ENCODE measurements around the gene BAHCC1.

Gene BAHCC1

GRCh38 chr17:81411305-81411704 is 16.0 kb downstream of the BAHCC1 start:
- Histone ChIP-seq H3K4me3 (IDR thresholded peaks at IDR 0.05; ENCODE audit: insufficient read depth, low read depth, low read length) (no peak overlapping the region), H3K9ac (no peak overlapping the region), H3K27ac (no peak overlapping the region), H3K27me3 (ENCODE audit: insufficient read depth, low read depth) (peaks cover 96% of the 10 kb centered on the region), H3K4me2 (no peak overlapping the region), H4K20me1 (ENCODE audit: insufficient read depth) (no peaks in the 10 kb centered on the region), H2AFZ (ENCODE audit: low read depth) (no peak overlapping the region), H3K4me1 (ENCODE audit: low read depth, poor library complexity, severe bottlenecking) (no peaks in the 10 kb centered on the region), H3K36me3 (ENCODE audit: insufficient read depth) (no peaks in the 10 kb centered on the region), H3K79me2 (ENCODE audit: insufficient read depth, low read depth) (no peaks in the 10 kb centered on the region)
- no peak for TF ChIP-seq CTCF (conservative IDR thresholded peaks at IDR 0.05; ENCODE audit: low read depth, low read length)

DNA sequence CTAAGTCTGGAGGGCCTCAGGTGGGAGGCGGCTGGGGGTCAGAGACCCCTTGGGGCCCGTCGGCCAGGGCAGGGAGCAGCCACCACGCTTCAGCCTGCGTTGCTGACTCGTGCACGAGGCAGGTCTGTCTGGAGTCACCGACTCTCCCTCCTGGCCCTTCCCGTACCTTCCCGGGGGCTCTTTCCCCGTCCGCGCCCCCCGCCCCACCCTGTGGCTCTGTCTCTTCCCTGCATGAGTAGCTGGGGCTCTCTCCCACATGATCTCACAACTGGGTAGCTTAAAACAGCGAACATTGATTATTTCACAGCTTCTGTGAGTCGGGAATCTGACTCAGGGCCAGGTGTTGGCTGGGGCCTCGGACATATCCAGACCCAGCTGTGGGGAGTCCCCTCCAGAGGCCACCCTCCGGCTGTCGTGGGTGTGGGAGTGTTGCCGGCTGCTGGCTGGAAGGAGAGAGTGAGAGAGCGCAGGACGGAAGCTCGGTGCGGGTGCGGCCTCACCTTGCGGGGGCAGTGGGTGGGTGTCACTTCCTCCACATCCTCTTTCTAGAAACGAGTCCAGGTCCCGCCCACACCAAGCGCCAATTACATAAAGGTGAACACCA is 17.3 kb downstream of the BAHCC1 start:
- no peak for TF ChIP-seq CTCF (conservative IDR thresholded peaks at IDR 0.05; ENCODE audit: low read depth, low read length)
- no peaks in the 10 kb centered on the region for H3K79me2 ChIP-seq (ENCODE audit: insufficient read depth, low read depth)
- H3K4me2 ChIP-seq: no peak overlapping the region
- no peak overlapping the region for H3K4me3 ChIP-seq (IDR thresholded peaks at IDR 0.05; ENCODE audit: insufficient read depth, low read depth, low read length)
- H3K36me3 ChIP-seq (ENCODE audit: insufficient read depth): no peaks in the 10 kb centered on the region
- H3K27ac ChIP-seq: no peak overlapping the region
- H2AFZ ChIP-seq (ENCODE audit: low read depth): no peak overlapping the region
- no peak overlapping the region for H3K9ac ChIP-seq
- H3K27me3 ChIP-seq (ENCODE audit: insufficient read depth, low read depth): peaks cover 96% of the 10 kb centered on the region
- no peaks in the 10 kb centered on the region for H3K4me1 ChIP-seq (ENCODE audit: low read depth, poor library complexity, severe bottlenecking)
- H4K20me1 ChIP-seq (ENCODE audit: insufficient read depth): no peaks in the 10 kb centered on the region

DNA sequence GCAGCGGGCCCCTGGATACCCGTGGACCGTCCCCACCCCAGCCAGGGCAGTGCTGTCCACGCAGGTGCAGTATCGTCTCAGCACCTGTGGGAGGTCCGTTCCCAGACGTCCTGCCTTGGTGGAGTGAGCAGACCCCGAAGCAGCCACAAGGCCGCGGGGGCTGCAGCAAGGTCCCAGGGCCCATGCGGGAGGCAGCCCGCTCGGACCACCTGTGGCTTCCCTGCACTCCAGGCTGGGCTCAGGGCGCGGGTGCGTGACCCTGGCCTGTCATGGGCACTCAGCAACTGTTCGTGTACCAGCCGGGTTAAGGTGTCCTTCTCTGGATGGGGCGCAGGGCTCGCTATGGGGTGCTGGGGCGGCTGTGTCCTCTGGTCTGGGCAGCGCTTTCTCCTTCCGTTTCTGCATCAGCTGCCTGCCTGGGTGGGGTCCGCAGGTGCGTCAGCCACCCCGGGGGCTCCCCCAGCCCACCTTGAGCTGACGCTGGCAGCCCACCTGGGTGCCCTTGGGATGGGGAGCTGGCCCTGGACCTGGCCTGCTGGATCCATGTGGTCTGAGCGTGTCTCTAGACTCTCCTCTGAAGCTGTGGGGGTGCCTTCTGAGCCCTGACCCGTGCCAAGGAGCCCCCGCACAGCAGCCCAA is 18.4 kb downstream of the BAHCC1 start:
- no peaks in the 10 kb centered on the region for H4K20me1 ChIP-seq (ENCODE audit: insufficient read depth)
- no peak overlapping the region for H2AFZ ChIP-seq (ENCODE audit: low read depth)
- no peaks in the 10 kb centered on the region for H3K79me2 ChIP-seq (ENCODE audit: insufficient read depth, low read depth)
- H3K27me3 ChIP-seq (ENCODE audit: insufficient read depth, low read depth): peaks cover 94% of the 10 kb centered on the region
- H3K36me3 ChIP-seq (ENCODE audit: insufficient read depth): no peaks in the 10 kb centered on the region
- no peak overlapping the region for H3K4me2 ChIP-seq
- no peak overlapping the region for H3K27ac ChIP-seq
- no peak for TF ChIP-seq CTCF (conservative IDR thresholded peaks at IDR 0.05; ENCODE audit: low read depth, low read length)
- no peak overlapping the region for H3K4me3 ChIP-seq (IDR thresholded peaks at IDR 0.05; ENCODE audit: insufficient read depth, low read depth, low read length)
- H3K9ac ChIP-seq: no peak overlapping the region
- H3K4me1 ChIP-seq (ENCODE audit: low read depth, poor library complexity, severe bottlenecking): no peaks in the 10 kb centered on the region

DNA sequence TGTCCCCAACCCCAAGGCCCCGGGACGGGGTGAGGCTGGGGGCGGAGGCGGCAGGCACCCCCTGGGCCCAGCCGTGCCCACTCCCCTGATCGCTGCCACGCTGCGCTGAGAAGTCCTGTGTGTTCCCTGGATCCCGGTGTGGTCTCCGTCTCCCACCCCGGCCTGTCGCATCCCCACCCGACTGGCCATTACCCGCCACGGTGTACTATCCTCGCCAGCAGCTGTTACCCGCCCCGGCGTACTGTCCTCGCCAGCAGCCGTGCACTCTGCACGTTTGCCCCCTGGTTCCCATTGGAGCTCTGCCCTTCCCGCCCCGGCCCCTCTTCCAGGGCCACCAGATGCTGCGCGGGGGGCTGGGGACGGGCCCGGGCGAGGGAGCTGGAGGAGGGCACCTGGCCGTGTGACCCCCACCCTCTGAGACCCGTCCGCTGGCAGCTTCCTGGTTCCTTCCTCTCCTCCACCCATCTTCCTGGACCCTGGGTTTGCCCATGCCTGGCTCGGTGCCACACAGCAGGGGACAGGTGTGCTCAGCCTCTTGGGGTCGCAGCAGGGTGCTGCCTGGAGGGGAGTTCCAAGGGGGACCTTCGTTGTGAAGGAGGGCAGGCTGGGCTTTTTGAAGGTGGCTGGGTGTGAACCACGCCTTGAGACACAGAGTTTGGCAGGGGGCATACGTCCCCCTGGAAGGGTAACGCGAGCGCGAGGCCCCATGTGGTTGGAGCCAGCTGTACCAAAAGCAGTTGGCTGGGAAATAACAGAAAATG is 19.7 kb downstream of the BAHCC1 start:
- Histone ChIP-seq H3K36me3 (ENCODE audit: insufficient read depth) (no peaks in the 10 kb centered on the region), H3K4me3 (IDR thresholded peaks at IDR 0.05; ENCODE audit: insufficient read depth, low read depth, low read length) (no peak overlapping the region), H3K9ac (no peak overlapping the region), H3K27ac (no peak overlapping the region), H3K4me2 (no peak overlapping the region), H3K27me3 (ENCODE audit: insufficient read depth, low read depth) (peaks cover 94% of the 10 kb centered on the region), H3K4me1 (ENCODE audit: low read depth, poor library complexity, severe bottlenecking) (no peaks in the 10 kb centered on the region), H2AFZ (ENCODE audit: low read depth) (no peak overlapping the region), H4K20me1 (ENCODE audit: insufficient read depth) (no peaks in the 10 kb centered on the region), H3K79me2 (ENCODE audit: insufficient read depth, low read depth) (no peaks in the 10 kb centered on the region)
- TF ChIP-seq CTCF (conservative IDR thresholded peaks at IDR 0.05; ENCODE audit: low read depth, low read length): no peak
